ENCODE measurements around the gene TAPBPL.

Gene TAPBPL

GRCh38 chr12:6451348-6452244 lies at the start of gene TAPBPL:
TSS of gene TAPBPL (plus strand) at chr12:6452042. CDS start at chr12:6452249, 207 bp downstream.
- TF ChIP-seq ZFP3 (CRISPR knock-in tag; IDR thresholded peaks at IDR 0.05) (no peak), CSRNP3 (CRISPR knock-in tag; IDR thresholded peaks at IDR 0.05) (no peak), RARB (CRISPR knock-in tag; IDR thresholded peaks at IDR 0.05) (no peak), SNAI2 (CRISPR knock-in tag; IDR thresholded peaks at IDR 0.05) (no peak), CREB5 (CRISPR knock-in tag; IDR thresholded peaks at IDR 0.05; ENCODE audit: low read depth) (no peak), ZNF70 (CRISPR knock-in tag; IDR thresholded peaks at IDR 0.05) (no peak), ZNF565 (CRISPR knock-in tag; conservative IDR thresholded peaks at IDR 0.05; ENCODE audit: low read depth) (no peak), ISL1 (CRISPR knock-in tag; IDR thresholded peaks at IDR 0.05) (no peak)
- TF ChIP-seq, protein P1, sequence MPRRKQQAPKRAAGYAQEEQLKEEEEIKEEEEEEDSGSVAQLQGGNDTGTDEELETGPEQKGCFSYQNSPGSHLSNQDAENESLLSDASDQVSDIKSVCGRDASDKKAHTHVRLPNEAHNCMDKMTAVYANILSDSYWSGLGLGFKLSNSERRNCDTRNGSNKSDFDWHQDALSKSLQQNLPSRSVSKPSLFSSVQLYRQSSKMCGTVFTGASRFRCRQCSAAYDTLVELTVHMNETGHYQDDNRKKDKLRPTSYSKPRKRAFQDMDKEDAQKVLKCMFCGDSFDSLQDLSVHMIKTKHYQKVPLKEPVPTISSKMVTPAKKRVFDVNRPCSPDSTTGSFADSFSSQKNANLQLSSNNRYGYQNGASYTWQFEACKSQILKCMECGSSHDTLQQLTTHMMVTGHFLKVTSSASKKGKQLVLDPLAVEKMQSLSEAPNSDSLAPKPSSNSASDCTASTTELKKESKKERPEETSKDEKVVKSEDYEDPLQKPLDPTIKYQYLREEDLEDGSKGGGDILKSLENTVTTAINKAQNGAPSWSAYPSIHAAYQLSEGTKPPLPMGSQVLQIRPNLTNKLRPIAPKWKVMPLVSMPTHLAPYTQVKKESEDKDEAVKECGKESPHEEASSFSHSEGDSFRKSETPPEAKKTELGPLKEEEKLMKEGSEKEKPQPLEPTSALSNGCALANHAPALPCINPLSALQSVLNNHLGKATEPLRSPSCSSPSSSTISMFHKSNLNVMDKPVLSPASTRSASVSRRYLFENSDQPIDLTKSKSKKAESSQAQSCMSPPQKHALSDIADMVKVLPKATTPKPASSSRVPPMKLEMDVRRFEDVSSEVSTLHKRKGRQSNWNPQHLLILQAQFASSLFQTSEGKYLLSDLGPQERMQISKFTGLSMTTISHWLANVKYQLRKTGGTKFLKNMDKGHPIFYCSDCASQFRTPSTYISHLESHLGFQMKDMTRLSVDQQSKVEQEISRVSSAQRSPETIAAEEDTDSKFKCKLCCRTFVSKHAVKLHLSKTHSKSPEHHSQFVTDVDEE (CRISPR knock-in tag; IDR thresholded peaks at IDR 0.05), result no peak
- peak; percentile 91 for ATAC-seq

DNA sequence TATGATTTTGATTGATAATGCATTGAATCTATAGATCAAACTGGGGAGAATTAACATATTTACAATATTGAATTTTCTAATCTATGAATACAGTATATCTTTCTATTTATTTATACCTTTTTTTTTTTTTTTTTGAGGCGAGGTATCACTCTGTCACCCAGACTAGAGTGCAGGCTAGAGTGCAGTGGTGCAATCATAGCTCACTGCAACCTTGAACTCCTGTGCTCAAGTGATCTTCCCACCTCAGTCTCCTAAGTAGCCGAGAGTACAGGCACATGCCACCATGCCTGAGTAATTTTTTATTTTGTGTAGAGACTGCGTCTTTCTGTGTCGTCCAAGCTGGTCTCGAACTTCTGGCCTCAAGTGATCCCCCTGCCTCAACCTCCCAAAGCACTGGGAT lies 47.5 kb upstream of the TAPBPL start:
- TF ChIP-seq ZNF565 (CRISPR knock-in tag; conservative IDR thresholded peaks at IDR 0.05; ENCODE audit: low read depth), result no peak
- TF ChIP-seq, protein P2, sequence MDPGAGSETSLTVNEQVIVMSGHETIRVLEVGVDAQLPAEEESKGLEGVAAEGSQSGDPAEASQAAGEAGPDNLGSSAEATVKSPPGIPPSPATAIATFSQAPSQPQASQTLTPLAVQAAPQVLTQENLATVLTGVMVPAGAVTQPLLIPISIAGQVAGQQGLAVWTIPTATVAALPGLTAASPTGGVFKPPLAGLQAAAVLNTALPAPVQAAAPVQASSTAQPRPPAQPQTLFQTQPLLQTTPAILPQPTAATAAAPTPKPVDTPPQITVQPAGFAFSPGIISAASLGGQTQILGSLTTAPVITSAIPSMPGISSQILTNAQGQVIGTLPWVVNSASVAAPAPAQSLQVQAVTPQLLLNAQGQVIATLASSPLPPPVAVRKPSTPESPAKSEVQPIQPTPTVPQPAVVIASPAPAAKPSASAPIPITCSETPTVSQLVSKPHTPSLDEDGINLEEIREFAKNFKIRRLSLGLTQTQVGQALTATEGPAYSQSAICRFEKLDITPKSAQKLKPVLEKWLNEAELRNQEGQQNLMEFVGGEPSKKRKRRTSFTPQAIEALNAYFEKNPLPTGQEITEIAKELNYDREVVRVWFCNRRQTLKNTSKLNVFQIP (CRISPR knock-in tag; IDR thresholded peaks at IDR 0.05; ENCODE audit: borderline replicate concordance, low read depth), result no peak
- TF ChIP-seq ZFP3 (CRISPR knock-in tag; IDR thresholded peaks at IDR 0.05), result no peak
- no peak for TF ChIP-seq BACH2 (CRISPR knock-in tag; IDR thresholded peaks at IDR 0.05; ENCODE audit: borderline replicate concordance)
- TF ChIP-seq TCF4 (CRISPR knock-in tag; IDR thresholded peaks at IDR 0.05; ENCODE audit: borderline replicate concordance), result no peak
- no peak for TF ChIP-seq SNAI2 (CRISPR knock-in tag; IDR thresholded peaks at IDR 0.05)
- no peak for TF ChIP-seq PPARA (CRISPR knock-in tag; IDR thresholded peaks at IDR 0.05; ENCODE audit: borderline replicate concordance)
- no peak for TF ChIP-seq ZNF70 (CRISPR knock-in tag; IDR thresholded peaks at IDR 0.05)
- TF ChIP-seq ZNF8 (CRISPR knock-in tag; IDR thresholded peaks at IDR 0.05), result no peak
- no peak for TF ChIP-seq ESRRG (CRISPR knock-in tag; IDR thresholded peaks at IDR 0.05)
- no peak for TF ChIP-seq PATZ1 (CRISPR knock-in tag; IDR thresholded peaks at IDR 0.05; ENCODE audit: borderline replicate concordance)
- no peak for TF ChIP-seq ISL1 (CRISPR knock-in tag; IDR thresholded peaks at IDR 0.05)
- TF ChIP-seq ARNTL (CRISPR knock-in tag; IDR thresholded peaks at IDR 0.05; ENCODE audit: borderline replicate concordance, low read depth), result no peak
- no peak for TF ChIP-seq GLIS3 (CRISPR knock-in tag; IDR thresholded peaks at IDR 0.05)
- no peak for TF ChIP-seq RARB (CRISPR knock-in tag; IDR thresholded peaks at IDR 0.05)
- TF ChIP-seq OSR1 (CRISPR knock-in tag; IDR thresholded peaks at IDR 0.05), result no peak
- no peak for TF ChIP-seq CREB5 (CRISPR knock-in tag; IDR thresholded peaks at IDR 0.05; ENCODE audit: low read depth)
- no peak for TF ChIP-seq ZFP30 (CRISPR knock-in tag; IDR thresholded peaks at IDR 0.05)
- ATAC-seq, result no peak
